Thoracic aorta (tissue), 2 donors: Measurements from ENCODE around the gene GPX8. TPM values are rescaled to one million over a fixed set of nuclear protein-coding genes. Genes with fewer than 3 reads are reported as not detected.
A peak's percentile ranks its signal among the peaks of the same experiment; 100 is the strongest.

Experiments
- ATAC-seq: fragments of 150-250 bp; one replicate; pipeline ENCODE4 v1.8.0; 2017; ENCODE audit warnings: low read depth; ENCODE audit not compliant: insufficient number of reproducible peaks, low FRiP score
- DNase-seq: peaks from one replicate; pipeline ENCODE4 v3.0.0-alpha.2; 2020; ENCODE audit warnings: low spot score
- H3K27ac ChIP-seq, 2 donors: fragments of 200-600 bp; sonication (generic); 1 replicate in 1 of 2; 2 replicates in 1 of 2; pipeline ENCODE4 v1.5.1; 2016; ENCODE audit warnings: mild to moderate bottlenecking in 2 of 2, moderate library complexity in 2 of 2
- H3K27me3 ChIP-seq: fragments of 200-600 bp; sonication (generic); replicated peaks from 2 replicates; pipeline ENCODE4 v1.6.0; 2016; ENCODE audit warnings: mild to moderate bottlenecking; ENCODE audit not compliant: insufficient read depth
- H3K36me3 ChIP-seq: fragments of 200-600 bp; sonication (generic); one replicate; pipeline ENCODE4 v1.5.1; 2016
- H3K4me1 ChIP-seq, 2 donors: fragments of 200-600 bp; sonication (generic); 1 replicate in 1 of 2; 2 replicates in 1 of 2; pipeline versions ENCODE4 v1.5.1 to v1.6.0; 2016; ENCODE audit warnings: low read depth in 2 of 2, mild to moderate bottlenecking in 1 of 2; ENCODE audit not compliant: control insufficient read depth in 1 of 2
- H3K4me3 ChIP-seq: fragments of 200-600 bp; sonication (generic); 2 replicates; pipeline ENCODE4 v1.5.1; 2016; ENCODE audit warnings: mild to moderate bottlenecking
- H3K9me3 ChIP-seq: fragments of 200-600 bp; sonication (generic); 2 replicates; pipeline ENCODE4 v1.5.1; 2016
- CTCF ChIP-seq: fragments of 200-600 bp; sonication (generic); IDR thresholded peaks from one replicate; pipeline ENCODE4 v1.5.1; 2019; ENCODE audit warnings: antibody characterized with exemption
- total RNA-seq, 2 donors: library from RNA; depleted of rRNA; stranded (reverse); fragments of >200 nt; gene quantifications; one replicate each; pipeline versions ENCODE4 v1.1.0 to v1.2.3, GENCODE V29; 2016

GPX8 gene
- total RNA-seq: 10 to 100 TPM; 39.2 to 52.8 TPM

GRCh38 chr5:55159763-55160492, at the start of gene GPX8:
GPX8 (plus strand) TSS chr5:55160171; CDS start chr5:55160193, 22 bp downstream.
- Histone ChIP-seq H3K9me3 (no peaks in the 10 kb centered on the region), H3K4me1 (peaks cover 2 to 7% of the 10 kb centered on the region in 2 donors), H3K36me3 (no peaks in the 10 kb centered on the region), H3K4me3 (peak within 1 kb of the TSS; percentile 71), H3K27me3 (no peaks in the 10 kb centered on the region), H3K27ac (peak within 1 kb of the TSS; percentile 50 to 55)
- ATAC-seq (peak; percentile 64), DNase-seq (no peak)
- peak; percentile 52 for TF ChIP-seq CTCF

GRCh38 chr5:55110217-55110616, 49.8 kb upstream of the GPX8 start:
- Histone ChIP-seq H3K27ac (no peak overlapping the region), H3K4me3 (no peak overlapping the region), H3K9me3 (no peaks in the 10 kb centered on the region), H3K27me3 (no peaks in the 10 kb centered on the region), H3K36me3 (no peaks in the 10 kb centered on the region), H3K4me1 (no peaks in the 10 kb centered on the region)
- ATAC-seq (no peak), DNase-seq (no peak)
- no peak for TF ChIP-seq CTCF

GRCh38 chr5:55113327-55113726, 46.6 kb upstream of the GPX8 start:
- Histone ChIP-seq H3K36me3 (no peaks in the 10 kb centered on the region), H3K4me3 (no peak overlapping the region), H3K27me3 (no peaks in the 10 kb centered on the region), H3K9me3 (no peaks in the 10 kb centered on the region), H3K27ac (no peak overlapping the region), H3K4me1 (no peaks in the 10 kb centered on the region)
- ATAC-seq (no peak), DNase-seq (no peak)
- no peak for TF ChIP-seq CTCF

GRCh38 chr5:55114061-55114460, 45.9 kb upstream of the GPX8 start:
- Histone ChIP-seq H3K36me3 (no peaks in the 10 kb centered on the region), H3K4me3 (no peak overlapping the region), H3K27ac (no peak overlapping the region), H3K27me3 (no peaks in the 10 kb centered on the region), H3K9me3 (no peaks in the 10 kb centered on the region), H3K4me1 (no peaks in the 10 kb centered on the region)
- no peak for TF ChIP-seq CTCF
- ATAC-seq (no peak), DNase-seq (no peak)

- Histone ChIP-seq H3K9me3 (no peaks in the 10 kb centered on the region), H3K36me3 (no peaks in the 10 kb centered on the region), H3K4me1 (no peaks in the 10 kb centered on the region), H3K27me3 (no peaks in the 10 kb centered on the region), H3K27ac (no peak overlapping the region), H3K4me3 (no peak overlapping the region)
- no peak for DNase-seq
- no peak for TF ChIP-seq CTCF
- ATAC-seq: no peak
Measured at GRCh38 chr5:55123365-55123764, 36.6 kb upstream of the GPX8 start.
